HG03469 (cell line): ENCODE results near the gene CHL1.

Experiments
- ATAC-seq: cut with Tn5 transposase; IDR thresholded peaks from one replicate; pipeline ENCODE4 v1.9.1; 2021; ENCODE audit warnings: mild to moderate bottlenecking, moderate library complexity, moderate number of reproducible peaks; ENCODE audit not compliant: unreplicated experiment

CHL1 gene, protein sequence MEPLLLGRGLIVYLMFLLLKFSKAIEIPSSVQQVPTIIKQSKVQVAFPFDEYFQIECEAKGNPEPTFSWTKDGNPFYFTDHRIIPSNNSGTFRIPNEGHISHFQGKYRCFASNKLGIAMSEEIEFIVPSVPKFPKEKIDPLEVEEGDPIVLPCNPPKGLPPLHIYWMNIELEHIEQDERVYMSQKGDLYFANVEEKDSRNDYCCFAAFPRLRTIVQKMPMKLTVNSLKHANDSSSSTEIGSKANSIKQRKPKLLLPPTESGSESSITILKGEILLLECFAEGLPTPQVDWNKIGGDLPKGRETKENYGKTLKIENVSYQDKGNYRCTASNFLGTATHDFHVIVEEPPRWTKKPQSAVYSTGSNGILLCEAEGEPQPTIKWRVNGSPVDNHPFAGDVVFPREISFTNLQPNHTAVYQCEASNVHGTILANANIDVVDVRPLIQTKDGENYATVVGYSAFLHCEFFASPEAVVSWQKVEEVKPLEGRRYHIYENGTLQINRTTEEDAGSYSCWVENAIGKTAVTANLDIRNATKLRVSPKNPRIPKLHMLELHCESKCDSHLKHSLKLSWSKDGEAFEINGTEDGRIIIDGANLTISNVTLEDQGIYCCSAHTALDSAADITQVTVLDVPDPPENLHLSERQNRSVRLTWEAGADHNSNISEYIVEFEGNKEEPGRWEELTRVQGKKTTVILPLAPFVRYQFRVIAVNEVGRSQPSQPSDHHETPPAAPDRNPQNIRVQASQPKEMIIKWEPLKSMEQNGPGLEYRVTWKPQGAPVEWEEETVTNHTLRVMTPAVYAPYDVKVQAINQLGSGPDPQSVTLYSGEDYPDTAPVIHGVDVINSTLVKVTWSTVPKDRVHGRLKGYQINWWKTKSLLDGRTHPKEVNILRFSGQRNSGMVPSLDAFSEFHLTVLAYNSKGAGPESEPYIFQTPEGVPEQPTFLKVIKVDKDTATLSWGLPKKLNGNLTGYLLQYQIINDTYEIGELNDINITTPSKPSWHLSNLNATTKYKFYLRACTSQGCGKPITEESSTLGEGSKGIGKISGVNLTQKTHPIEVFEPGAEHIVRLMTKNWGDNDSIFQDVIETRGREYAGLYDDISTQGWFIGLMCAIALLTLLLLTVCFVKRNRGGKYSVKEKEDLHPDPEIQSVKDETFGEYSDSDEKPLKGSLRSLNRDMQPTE (N-terminal part only)

DNA sequence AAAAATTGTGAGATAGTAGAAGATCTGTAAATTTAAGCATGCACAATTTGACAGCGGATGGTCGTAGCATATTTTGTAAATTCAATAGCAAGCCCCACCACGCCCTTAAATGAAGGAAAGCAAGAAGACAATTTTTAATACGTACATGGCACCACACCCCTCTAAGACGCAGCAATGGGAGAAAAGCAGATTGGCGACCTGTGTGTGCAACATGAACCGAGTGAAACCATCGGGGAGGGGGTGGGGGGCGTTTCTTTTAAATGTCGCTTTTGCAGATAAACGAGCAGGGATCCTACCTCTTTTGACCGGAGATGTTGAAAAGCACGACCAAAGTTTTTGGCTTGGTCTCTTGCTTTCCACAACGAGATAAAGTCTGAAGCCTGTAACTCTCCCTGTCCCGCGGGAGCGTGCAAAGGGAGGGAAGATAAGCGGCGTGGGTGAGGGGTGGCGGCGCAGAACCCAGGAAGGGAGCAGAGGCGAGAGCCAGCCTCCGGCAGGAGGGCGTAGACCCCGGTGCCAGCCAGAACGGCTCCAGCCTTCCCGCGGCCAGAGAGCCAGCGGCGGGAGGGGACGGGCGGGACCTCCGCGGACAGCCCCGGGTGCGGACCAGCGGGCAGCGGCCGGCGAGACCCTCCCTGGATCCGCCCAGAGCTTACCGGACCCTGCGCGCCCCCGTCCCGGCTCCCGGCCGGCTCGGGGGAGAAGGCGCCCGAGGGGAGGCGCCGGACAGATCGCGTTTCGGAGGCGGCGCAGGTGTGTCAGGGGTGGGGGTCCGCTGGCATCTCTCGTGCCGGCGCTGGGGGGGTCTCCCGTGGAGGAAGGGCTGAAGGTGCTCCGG is at the start of gene CHL1:
CHL1 (plus strand) TSS at position 453 of the 838 bp plus-strand sequence. CDS start 123,014 bp downstream, outside the sequence.
- ATAC-seq, result no peak

DNA sequence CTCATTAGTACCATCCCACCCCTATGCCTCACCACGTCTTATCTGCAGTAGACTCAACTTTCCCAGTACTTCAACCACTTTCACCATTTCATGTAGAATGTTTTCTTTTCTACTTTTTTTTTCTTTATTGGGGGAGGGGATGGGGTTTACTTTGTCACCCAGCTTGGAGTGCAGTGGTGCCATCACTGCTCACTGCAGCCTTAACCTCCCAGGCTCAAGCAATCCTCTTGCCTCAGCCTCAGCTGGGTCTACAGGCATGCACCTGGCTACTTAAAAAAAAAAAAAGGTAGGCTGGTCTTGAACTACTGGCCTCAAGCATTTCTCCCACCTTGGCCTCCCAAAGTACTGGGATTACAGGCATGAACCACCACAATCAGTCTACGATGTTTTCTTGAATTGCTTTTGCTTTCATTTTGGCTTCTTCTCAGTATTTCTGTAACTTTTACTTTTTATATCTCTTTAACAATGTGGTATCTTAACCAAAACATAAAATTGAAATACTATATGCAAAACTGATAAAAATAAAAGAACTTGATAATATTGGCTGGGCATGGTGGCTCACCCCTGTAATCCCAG is 44.9 kb upstream of the CHL1 start:
- no peak for ATAC-seq

DNA sequence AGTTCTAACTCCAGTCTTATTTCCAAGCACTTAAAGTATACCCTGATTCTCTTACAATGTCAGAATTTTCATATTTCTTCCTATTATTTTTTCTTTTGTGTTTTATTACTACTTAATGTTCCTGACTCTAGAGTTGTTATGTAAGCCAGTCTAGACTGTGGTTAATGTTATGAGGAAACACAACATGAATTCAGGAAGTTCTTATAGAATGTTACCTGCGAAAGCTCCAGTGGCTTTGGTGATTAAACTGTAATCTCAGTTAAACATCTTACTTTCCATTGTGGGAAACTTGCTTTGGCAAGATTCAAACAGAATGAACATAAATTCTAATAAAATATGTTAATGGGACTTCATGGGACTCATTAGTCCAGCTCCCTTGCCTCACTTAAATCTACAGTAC is 36.6 kb upstream of the CHL1 start:
- ATAC-seq, result no peak

DNA sequence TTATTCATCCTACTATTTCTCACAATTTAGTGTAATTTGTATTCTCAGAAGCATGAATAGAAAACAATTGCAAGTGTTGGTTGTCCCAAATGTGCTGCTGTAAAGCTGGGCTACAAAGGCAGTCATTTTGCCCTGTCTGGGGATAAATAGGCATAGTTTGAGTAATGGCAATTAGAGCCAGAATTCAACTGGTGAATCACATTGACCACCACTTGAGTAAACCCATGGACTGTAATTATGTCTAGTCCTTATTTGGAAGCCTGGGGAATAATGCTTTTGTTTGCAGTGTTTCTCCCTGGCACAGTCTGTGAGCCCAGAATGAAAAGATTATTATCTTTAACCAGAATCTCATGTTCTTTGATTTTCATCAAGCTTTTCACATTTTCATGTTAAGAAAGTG is 30.5 kb upstream of the CHL1 start:
- ATAC-seq, result no peak

DNA sequence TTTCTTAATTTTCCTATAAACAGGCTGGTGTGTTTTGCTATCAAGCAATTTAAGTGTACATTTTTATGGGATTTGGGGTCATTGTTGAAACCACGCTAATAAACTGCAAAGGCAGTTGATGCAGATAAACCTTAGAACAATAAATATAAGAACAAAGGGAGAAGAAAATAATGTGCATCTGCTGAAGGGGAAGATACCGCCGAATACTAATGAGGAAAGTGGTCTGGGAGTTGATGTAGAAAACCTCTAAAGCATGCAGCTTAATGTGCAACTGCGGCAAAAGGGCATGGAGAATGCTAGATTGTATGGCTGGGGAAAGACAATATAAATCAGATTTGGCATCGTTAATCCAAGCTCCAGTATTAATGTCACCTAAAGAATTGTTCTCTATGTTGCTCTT is 29.8 kb upstream of the CHL1 start:
- ATAC-seq, result no peak

DNA sequence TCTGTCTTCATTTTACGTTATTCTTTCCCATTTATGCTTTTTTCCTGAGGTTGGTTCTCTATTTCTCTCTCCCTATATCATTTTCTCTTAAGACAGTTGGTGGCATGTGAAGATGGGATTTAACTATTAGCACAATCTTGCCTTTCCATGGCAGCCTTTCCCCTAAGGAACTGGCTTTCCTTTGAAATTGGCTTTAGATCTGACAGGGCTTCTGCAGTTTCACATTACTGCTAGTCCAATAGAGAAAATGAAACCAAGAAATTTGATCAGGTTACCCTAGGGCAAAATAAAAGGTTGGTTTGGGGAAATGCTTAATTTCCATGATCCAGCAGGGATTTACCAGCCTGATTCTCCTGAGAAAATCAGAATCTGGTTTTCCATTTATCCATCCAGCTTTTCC is 22.7 kb upstream of the CHL1 start:
- no peak for ATAC-seq

DNA sequence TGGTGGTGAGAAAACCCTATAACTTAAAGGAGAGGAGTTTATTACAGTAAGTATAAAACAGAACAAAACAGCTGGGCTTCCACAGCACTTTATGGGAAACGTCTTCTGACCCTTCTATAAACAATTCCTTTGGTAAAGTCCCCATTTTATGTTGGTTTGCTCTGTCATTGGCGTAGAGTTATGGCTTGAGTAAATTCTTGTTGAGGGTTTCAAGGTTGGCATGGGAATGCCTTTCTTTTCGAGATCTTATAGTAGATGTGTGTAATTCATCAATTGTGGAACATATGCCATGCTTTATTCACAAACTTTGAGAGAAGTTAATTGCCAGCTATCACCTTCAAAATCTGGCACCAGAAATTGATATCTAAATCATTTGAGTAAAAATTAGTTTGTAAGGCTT is 11.6 kb upstream of the CHL1 start:
- ATAC-seq, result no peak

DNA sequence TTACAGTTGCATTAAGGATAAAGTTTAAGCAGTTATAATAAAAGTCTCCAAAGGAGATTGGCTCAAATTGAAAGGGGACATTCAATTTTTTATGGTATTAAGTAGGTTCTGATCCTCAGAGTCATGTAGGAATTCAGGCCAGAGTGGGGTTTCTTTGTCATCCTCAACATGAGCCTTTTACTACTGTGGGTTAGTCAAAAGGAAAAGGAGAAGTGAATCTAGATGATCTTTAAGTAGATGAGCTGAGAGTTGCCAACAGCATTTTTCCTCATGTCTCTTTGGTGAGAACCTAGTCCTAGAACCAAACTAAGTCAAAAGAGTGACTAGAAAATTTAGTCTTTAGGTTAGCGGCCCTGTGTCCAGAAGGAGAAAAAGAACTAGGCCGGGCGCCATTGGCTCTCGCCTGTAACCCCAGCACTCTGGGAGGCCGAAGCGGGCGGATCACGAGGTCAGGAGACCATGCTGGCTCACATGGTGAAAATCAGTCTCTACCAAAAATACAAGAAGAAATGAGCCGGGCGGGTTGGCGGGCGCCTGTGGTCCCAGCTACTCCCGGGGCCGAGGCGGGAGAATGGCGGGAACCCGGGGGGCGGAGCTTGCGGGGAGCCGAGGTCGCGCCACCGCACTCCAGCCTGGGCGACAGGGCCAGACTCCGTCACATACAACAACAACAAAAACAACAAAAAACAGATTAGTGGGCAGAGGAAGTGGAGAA is 4.2 kb upstream of the CHL1 start:
- ATAC-seq, result peak; percentile 95

DNA sequence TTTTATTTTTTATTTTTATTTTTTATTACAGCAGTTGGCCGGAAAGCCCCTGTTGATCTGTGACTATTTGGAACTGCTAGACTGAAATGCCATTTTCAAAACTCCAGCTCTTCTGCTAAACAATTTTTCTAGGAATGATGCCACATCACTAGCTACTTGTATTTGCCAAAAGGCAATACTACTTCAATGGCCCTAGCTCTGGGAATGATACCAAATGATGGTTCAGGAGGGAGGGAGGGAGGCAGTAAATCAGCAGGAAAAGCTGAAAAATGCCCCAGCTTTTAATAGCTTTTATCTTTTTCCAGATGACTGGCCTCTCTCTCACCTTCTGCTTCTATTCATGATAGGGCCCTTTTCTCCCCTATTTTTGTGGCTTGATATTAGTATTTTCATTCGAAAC is 2.6 kb upstream of the CHL1 start:
- ATAC-seq, result no peak

DNA sequence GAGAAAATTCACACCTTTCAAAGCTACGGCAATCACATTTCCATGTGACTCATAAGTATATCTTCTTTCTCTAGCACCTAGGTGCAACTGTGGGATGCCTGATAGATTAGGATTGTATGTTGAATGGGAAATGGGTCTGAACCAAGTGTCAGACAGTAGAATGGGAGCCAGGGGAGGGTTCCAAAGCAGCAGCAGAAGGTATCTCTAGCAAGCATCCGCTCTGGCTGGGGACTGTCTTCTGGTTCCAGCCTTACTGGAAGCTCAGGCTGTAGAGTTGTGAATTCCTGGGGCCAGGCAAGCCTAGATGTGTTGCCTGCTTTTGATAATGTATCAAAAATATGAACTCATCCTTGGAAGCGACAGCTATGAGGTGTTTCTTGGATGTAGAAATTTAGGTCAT is 2.1 kb upstream of the CHL1 start:
- no peak for ATAC-seq

DNA sequence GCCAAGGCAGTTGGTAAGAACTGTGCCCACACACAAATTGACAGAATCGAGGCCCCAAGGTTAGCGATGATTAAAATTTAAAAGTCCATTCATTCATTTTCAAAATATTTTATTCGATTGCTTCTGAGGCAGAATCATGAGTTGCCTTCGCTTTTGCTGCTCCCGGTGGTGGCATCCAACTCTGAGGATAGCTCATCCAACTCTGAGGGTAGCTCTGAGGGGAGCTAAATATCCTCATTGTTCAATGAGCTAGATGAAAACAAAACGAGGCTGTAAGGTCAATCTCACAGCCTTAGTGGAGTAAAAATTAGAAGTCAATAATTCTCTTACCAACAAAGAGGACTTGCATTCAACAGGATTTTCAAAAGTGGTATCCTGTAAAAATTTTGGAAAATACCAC is 897 bp upstream of the CHL1 start:
- ATAC-seq, result no peak

DNA sequence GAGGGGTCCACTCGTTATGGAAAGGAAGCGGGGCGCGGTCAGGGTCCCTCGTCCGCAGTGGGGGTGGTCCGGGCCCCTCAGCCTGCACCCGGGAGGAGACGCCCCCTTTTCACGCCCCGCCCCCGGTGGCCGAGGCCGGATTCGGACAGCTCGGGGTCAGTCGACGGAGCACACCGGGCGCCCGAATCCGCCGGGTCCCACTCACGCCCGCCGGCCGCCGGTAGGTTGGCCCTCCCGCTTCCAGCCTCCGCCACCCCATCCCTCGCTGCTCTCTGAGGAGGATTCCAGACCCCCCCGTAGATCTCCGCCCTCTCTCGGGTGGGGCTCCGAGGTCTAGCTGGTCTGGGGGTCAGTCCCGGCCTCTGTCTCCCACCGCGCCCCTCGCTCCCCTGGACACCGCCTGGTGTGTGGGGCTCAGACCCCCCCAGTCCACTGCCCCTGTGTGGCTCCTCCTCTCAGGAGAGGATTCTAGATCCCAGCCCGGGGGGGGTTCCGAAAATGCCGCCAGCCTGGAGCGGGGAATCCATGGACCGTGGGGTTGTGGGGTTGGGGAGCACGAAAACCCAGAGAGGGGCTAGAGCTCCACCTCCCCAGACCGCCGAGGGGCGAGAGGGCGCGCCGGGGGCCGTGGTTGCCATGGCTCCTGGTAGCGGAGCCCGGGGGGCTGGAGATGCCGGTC is 725 bp downstream of the CHL1 start:
- ATAC-seq, result no peak

DNA sequence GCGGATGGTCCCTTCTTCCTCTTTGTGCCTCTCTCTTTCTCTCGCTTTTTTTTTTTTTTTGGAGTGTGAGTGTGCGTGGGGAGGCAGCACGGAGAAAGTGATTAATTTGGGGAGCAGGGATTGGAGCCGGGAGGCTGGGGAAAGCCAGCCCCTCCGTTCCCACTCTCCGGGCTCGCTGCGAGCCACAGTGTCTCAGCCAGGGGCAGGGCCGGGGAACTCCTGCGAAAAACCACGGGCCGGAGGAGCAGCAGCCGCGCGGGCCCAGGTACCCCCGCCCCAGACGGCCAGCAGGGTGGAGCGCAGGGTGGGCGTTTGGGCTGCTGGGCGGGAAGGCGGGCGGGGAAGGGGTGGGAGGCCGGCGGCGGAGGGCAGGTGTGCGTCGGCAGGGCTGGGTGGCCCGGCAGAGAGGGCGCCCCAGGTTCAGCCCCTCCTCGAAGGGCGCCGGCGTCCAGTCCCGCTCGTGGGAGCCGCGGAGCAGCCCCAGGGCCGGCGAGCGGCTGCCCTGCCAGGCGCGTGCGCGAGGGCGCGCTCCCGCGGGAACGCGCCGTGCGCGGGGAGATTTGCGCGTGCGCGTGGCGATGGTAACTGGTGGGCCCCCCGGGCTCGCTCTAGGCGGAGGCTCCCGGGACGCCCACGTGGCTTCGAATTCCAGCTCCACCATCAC is 1.4 kb downstream of the CHL1 start:
- ATAC-seq, result no peak

DNA sequence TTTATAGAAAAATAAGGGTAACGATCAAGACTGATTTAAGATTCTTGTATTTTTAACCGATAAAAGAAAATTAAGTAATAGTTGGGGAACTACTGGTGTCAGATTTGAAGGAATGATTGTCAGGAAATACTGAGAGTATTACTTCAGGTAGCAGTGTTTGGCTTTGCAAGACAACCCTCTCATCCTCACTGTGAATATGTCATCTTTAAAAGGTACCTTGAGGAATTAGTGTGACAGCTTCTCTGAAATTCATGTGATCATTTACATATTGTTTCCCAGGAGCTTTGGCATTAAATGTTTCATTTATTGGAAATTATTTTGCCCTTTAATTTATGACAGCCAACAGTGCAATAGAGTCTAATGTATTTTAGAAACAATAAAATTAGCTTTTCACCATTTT is 3.3 kb downstream of the CHL1 start:
- ATAC-seq, result no peak

DNA sequence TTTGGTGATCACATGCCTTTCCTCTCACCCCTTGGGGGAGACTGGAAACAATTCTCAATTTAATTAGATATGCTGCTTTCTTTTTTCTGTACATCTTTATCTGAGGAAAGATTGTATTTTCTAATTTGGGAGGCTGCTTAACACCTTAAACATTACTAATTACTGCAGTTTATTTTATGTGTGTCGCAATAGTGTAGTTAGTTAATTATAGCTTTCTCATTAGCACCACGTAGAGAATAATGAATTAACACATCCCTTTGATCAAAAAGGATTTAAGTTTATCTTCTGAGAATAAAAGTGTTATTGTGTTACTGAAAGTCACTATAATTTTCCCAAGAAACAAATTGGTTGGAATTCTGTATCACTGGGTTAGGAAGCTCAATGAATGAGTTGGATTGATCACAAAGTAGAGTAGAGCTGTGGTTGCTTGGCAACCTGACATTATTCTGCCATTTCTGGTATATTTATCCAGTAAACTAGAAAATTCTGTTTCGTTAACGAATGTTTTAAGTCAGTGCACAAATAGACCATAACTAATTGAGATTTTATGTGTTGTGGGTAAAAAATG is 4.3 kb downstream of the CHL1 start:
- no peak for ATAC-seq

DNA sequence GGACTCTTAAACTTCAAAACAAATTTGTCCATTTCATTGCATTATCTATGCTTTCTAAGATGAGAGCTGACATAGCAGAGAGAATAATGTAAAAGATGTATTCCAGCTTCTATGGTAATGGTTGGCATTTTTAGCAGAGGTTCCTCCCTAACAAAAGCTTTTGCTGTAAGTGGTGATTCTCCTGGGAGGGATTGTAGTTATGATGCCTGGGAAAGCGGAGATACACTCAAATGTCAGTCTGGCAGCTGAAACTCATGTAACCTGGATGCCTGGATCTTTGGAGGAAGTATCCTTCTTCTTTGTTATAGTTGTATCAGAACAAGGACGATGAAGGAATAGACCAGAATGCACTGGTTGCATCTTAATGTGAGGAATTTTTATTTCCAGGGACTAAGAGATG is 7.5 kb downstream of the CHL1 start:
- ATAC-seq, result no peak

DNA sequence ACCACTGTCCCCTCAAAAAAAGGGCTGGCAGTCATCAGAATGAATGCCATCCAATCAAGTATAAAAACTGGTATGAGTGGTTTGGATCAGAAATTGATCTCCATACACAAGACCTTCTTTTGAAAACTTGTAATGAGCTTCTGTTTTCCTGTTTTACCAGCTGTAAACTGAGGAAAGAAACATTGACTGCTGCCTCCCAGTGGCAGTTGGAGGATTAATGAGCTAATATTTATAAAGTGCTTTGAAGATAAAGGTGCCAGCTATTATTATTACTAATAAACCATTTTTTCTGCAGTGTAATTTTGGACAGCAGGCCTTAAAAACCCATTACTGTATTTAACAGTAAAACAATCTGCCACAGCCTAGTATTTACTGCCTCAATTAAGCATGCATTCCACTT is 11.4 kb downstream of the CHL1 start:
- no peak for ATAC-seq

DNA sequence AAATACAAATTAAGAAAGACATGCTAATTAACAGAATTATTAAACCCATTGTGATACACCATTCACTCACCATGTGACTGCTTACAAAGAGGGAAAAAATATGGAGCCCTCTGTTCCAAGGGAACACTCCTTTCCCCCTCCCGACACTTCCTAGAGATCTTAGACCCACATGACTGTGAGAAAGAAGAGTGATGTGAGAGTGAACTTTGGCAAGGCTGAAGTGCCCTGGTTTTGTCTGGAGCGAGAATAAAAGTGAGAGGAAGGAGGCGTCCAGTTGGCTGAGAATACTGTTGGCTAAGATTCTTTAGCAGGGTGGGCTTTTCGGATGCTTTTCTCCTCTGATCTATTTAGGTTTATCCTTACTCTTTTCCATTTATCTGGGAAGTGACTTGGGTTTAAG is 14.1 kb downstream of the CHL1 start:
- no peak for ATAC-seq
